ENCODE measurements around the gene KPTN.

KPTN gene

DNA sequence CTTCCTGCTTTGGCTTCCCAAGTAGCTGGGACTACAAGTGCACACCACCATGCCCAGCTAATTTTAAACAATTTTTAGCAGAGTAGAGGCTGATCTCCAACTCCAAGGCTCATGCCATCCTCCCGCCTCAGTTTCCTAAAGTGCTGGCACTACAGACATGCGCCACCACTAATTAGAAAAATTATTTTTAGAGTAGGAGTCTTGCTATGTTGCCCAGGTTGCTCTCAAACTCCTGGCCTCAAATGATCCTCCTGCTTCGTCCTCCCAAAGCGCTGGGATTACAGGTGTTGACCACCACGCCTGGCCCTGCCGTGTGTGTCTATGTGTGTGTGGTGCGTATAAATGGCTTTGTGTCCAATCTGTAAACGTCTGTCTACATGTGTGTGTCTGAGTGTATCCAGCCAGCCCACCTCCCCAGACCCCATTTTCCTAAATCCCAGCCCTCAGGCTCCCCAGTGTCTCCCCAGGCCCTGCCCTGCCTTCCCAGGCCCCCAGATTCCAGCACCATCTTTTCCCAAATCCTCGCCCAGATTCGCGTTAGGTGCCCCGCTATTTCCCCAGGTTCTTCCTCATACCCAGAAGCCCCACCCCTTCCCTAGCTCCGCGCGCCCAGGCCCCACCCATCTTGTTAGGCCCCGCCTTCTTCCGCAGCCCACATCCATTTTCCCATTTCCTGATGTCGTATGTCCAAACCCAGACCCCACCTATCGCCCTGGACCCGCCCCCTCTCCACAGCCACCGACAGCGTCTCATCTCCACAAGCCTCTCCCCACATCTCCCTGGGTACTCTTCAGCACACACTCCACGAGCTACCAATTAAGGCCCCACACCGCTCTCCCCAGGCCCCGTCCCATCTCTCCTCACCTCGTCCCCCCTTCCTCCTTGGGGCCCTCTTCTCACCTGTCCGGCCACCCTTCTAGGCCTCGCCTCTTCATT, 37.2 kb downstream of the KPTN start:
- H3K27me3 ChIP-seq (replicated peaks) = peaks cover 48% of the 10 kb centered on the region
- in situ Hi-C loops (cut with HindIII; ENCODE audit: low pct_ligation_motif_present, low sequenced_read_pairs) = no loop called here
- no peak for DNase-seq

DNA sequence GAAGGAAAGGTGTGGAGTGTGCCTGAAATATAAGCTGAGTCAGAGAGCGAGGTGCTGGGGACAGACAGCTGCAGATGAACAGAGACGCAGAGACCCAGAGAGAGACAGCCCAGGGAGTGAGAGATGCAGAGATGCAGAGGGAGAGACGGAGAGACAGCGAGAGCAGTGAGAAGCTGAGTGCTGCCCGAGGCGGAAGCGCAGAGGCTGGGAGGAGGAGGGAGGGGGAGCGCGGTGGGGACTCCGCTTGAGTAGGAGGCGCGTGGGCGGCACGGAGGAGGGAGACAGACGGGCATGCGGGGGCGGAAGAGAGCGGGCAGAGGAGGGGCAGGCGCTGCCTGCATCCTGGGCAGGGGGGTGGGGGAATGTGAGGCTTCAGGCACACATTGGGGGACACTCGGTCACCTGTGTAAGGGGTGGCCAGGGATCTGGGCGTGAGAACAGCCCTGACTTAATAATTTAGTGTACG, 38.0 kb downstream of the KPTN start:
- Histone ChIP-seq H3K27me3 (replicated peaks) (peaks cover 46% of the 10 kb centered on the region), H3K27ac (no peak overlapping the region), H3K4me3 (ENCODE audit: low read depth, low read length) (no peak overlapping the region), H3K36me3 (replicated peaks) (no peaks in the 10 kb centered on the region)
- in situ Hi-C loops (cut with HindIII; ENCODE audit: low pct_ligation_motif_present, low sequenced_read_pairs) = no loop called here
- TF ChIP-seq, protein P1, sequence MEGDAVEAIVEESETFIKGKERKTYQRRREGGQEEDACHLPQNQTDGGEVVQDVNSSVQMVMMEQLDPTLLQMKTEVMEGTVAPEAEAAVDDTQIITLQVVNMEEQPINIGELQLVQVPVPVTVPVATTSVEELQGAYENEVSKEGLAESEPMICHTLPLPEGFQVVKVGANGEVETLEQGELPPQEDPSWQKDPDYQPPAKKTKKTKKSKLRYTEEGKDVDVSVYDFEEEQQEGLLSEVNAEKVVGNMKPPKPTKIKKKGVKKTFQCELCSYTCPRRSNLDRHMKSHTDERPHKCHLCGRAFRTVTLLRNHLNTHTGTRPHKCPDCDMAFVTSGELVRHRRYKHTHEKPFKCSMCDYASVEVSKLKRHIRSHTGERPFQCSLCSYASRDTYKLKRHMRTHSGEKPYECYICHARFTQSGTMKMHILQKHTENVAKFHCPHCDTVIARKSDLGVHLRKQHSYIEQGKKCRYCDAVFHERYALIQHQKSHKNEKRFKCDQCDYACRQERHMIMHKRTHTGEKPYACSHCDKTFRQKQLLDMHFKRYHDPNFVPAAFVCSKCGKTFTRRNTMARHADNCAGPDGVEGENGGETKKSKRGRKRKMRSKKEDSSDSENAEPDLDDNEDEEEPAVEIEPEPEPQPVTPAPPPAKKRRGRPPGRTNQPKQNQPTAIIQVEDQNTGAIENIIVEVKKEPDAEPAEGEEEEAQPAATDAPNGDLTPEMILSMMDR (IDR thresholded peaks at IDR 0.05; ENCODE audit: low read depth, low read length, missing control alignments) = no peak
- DNase-seq = no peak

More for the DNA sequence above, 37.2 kb downstream of the KPTN start:
- TF ChIP-seq, protein P1 (IDR thresholded peaks at IDR 0.05; ENCODE audit: low read depth, low read length, missing control alignments) = no peak
- H3K27ac ChIP-seq = no peak overlapping the region
- H3K36me3 ChIP-seq (replicated peaks) = no peaks in the 10 kb centered on the region
- no peak overlapping the region for H3K4me3 ChIP-seq (ENCODE audit: low read depth, low read length)

DNA sequence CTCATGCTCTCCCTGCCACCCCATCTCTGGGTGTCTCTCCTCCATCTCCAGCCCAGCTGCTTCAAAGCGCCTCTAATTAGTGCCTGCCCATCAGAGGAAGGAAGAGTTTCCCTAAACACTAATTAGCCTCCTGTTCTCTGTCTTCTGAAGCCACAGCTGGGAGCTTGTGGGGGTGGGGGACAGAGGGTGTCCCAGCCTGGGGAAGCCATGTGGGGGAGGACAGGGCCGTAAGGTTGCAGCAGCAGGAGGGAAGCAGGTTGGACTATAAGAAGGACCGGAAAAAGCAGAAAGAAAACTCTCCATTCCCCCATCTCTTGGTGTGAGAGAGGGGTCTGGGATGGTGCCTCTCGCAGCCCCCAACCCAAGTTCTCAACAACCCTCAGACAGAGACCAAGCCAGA, 38.5 kb downstream of the KPTN start:
- no peaks in the 10 kb centered on the region for H3K36me3 ChIP-seq (replicated peaks)
- in situ Hi-C loops (cut with HindIII; ENCODE audit: low pct_ligation_motif_present, low sequenced_read_pairs) = no loop called here
- H3K27ac ChIP-seq = no peak overlapping the region
- TF ChIP-seq, protein P1 (IDR thresholded peaks at IDR 0.05; ENCODE audit: low read depth, low read length, missing control alignments) = no peak
- H3K4me3 ChIP-seq (ENCODE audit: low read depth, low read length) = no peak overlapping the region
- DNase-seq = no peak
- peaks cover 46% of the 10 kb centered on the region for H3K27me3 ChIP-seq (replicated peaks)

DNA sequence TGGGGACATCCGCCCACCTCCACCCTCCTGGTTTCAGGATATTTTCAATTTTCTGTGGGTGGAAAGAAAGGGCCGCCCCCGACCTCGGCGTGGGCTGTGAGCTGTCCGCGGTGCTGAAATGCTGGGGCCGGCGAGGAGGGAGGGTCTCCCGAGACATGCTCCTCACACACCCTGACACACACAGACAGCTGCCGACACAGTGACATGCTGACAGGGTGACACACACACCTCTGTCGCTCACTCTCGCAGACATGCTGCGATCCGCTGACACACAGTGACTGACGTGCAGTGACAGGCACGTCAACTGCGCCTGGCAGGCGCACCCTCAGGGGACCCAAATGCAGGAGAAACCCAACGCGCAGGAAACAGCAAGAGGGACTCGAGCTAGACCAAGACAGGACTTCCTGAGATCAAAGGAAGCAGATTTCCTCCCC, 39.6 kb downstream of the KPTN start:
- H3K27ac ChIP-seq = no peak overlapping the region
- in situ Hi-C loops (cut with HindIII; ENCODE audit: low pct_ligation_motif_present, low sequenced_read_pairs) = no loop called here
- no peak overlapping the region for H3K4me3 ChIP-seq (ENCODE audit: low read depth, low read length)
- DNase-seq = no peak
- peaks cover 45% of the 10 kb centered on the region for H3K27me3 ChIP-seq (replicated peaks)
- TF ChIP-seq, protein P1 (IDR thresholded peaks at IDR 0.05; ENCODE audit: low read depth, low read length, missing control alignments) = no peak
- no peaks in the 10 kb centered on the region for H3K36me3 ChIP-seq (replicated peaks)

DNA sequence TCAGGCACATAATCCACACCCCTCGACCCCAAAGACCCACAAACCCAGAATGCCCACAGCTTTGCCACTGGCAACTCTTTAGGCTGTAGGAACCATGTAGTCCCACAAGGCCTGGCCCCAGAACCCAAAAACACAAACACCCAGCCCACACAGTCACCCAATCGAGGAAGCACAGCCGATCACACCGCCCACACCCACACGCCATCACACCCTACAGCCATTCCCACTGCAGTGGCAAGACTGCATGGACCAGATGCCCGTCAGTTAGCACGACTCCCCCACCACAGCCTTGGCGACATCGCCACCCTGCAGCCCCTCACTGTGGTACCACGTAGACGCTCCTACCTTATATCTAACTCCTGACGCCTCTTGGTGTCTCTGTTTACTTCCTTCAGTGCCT, 40.7 kb downstream of the KPTN start:
- H3K36me3 ChIP-seq (replicated peaks) = no peaks in the 10 kb centered on the region
- no peak overlapping the region for H3K27ac ChIP-seq
- H3K4me3 ChIP-seq (ENCODE audit: low read depth, low read length) = no peak overlapping the region
- DNase-seq = no peak
- in situ Hi-C loops (cut with HindIII; ENCODE audit: low pct_ligation_motif_present, low sequenced_read_pairs) = no loop called here
- TF ChIP-seq, protein P1 (IDR thresholded peaks at IDR 0.05; ENCODE audit: low read depth, low read length, missing control alignments) = no peak
- peaks cover 34% of the 10 kb centered on the region for H3K27me3 ChIP-seq (replicated peaks)
